K562 (cell line): ENCODE data around the gene GEN1. TPM values are rescaled to one million over a fixed set of nuclear protein-coding genes. Genes with fewer than 3 reads are reported as not detected.

ENCODE experiments used
- ATAC-seq: fragments of 200-7000 bp; cut with Tn5 transposase; 3 replicates; pipeline ENCODE4 v1.9.1; 2020; ENCODE audit warnings: moderate library complexity
- BruUV-seq: library from RNA; stranded (reverse); fragments of 400-500 nt; replicated peaks from 2 replicates; lab custom pipeline; 2021; lab: Mats Ljungman, UMichigan
- CTCF ChIA-PET: fragments of 300-600 bp; formaldehyde crosslinking; extraction: SDS; loops from one replicate; lab custom pipeline; 2021; ENCODE audit warnings: low intra/inter-chr PET ratio; lab: Yijun Ruan, JAX
- POLR2A ChIA-PET: fragments of 300-600, 350-650 bp; sonication (Branson Sonifier 250); formaldehyde crosslinking; extraction: SDS; loops from one replicate; lab custom pipeline; 2021; ENCODE audit warnings: antibody characterized with exemption, inconsistent platforms; lab: Yijun Ruan, JAX
- DNase-seq, 4 experiments: peaks; one replicate each; pipeline versions ENCODE4 v3.0.0 to v3.0.0-alpha.2; 2011 to 2018; ENCODE audit warnings: low spot score in 3 of 4, mixed read lengths in 3 of 4; ENCODE audit errors: extremely low read depth in 1 of 4
- FAIRE-seq: peaks from 2 replicates; lab custom pipeline; 2011; peaks lifted over from hg19 to GRCh38; lab: Jason Lieb, UNC
- H2AFZ ChIP-seq: 2 replicates; pipeline ENCODE4 v1.6.0; 2011; ENCODE audit warnings: low read depth, low read length, control low read depth, inconsistent platforms
- H3K27ac ChIP-seq: fragments of 200-600 bp; 3 replicates; pipeline ENCODE4 v1.8.0; 2011; ENCODE audit warnings: low read depth, mild to moderate bottlenecking, control low read depth, inconsistent platforms, low read length, moderate library complexity, mixed read lengths; ENCODE audit errors: extremely low read depth
- H3K27me3 ChIP-seq, 2 experiments: fragments of 300-600 bp in 1 of 2; 2 replicates in 1 of 2; 3 replicates in 1 of 2; pipeline versions ENCODE4 v1.6.0 to v1.8.0; 2011; ENCODE audit warnings: inconsistent platforms in 2 of 2, low read length in 2 of 2, mild to moderate bottlenecking in 1 of 2, mixed read lengths in 1 of 2, moderate library complexity in 1 of 2; ENCODE audit not compliant: control insufficient read depth in 2 of 2, insufficient read depth in 2 of 2
- H3K36me3 ChIP-seq: fragments of 300-600 bp; 3 replicates; pipeline ENCODE4 v1.8.0; 2011; ENCODE audit warnings: mild to moderate bottlenecking, low read length, inconsistent platforms; ENCODE audit not compliant: control insufficient read depth, insufficient read depth
- H3K4me1 ChIP-seq, 2 experiments: fragments of 200-600 bp in 1 of 2; replicated peaks in 1 of 2; 2 replicates in 1 of 2; 3 replicates in 1 of 2; pipeline versions ENCODE4 v1.5.1 to v1.8.0; 2011; ENCODE audit warnings: inconsistent platforms in 2 of 2, low read length in 2 of 2, mild to moderate bottlenecking in 1 of 2, mixed read lengths in 1 of 2, moderate library complexity in 1 of 2; ENCODE audit not compliant: control insufficient read depth in 2 of 2, insufficient read depth in 2 of 2
- H3K4me2 ChIP-seq: 2 replicates; pipeline ENCODE4 v1.6.1; 2011; ENCODE audit warnings: low read length, control low read depth, inconsistent platforms, mixed read lengths; ENCODE audit not compliant: insufficient read depth
- H3K4me3 ChIP-seq: fragments of 200-600 bp; sonication (generic), shearing (Covaris generic); 2 replicates; pipeline ENCODE4 v1.5.1; 2016; ENCODE audit warnings: control low read depth, inconsistent platforms
- H3K79me2 ChIP-seq: fragments of 200-600 bp; 3 replicates; pipeline ENCODE4 v1.8.0; 2011; ENCODE audit warnings: low read length, inconsistent platforms; ENCODE audit not compliant: control insufficient read depth, insufficient read depth
- H3K9ac ChIP-seq, 2 experiments: 2 replicates each; pipeline versions ENCODE4 v1.6.0 to v1.6.1; 2011; ENCODE audit warnings: low read depth in 2 of 2, low read length in 2 of 2, control low read depth in 1 of 2, inconsistent platforms in 1 of 2, mild to moderate bottlenecking in 1 of 2, mixed read lengths in 1 of 2; ENCODE audit not compliant: insufficient read depth in 1 of 2
- H3K9me1 ChIP-seq: one replicate; pipeline ENCODE4 v1.6.0; 2011; ENCODE audit warnings: inconsistent platforms, mild to moderate bottlenecking, low read length, moderate library complexity; ENCODE audit not compliant: control insufficient read depth, insufficient read depth
- H3K9me3 ChIP-seq: replicated peaks from 2 replicates; pipeline ENCODE4 v1.5.1; 2011; ENCODE audit warnings: low read depth, low read length, inconsistent platforms; ENCODE audit not compliant: control insufficient read depth, insufficient read depth
- H4K20me1 ChIP-seq: replicated peaks from 2 replicates; pipeline ENCODE4 v1.6.1; 2011; ENCODE audit warnings: low read length, inconsistent platforms, mixed read lengths; ENCODE audit not compliant: control insufficient read depth, insufficient read depth
- ASH1L ChIP-seq: fragments of 450-650 bp; IDR thresholded peaks from 2 replicates; pipeline ENCODE4 v1.6.1; 2018; ENCODE audit warnings: borderline replicate concordance, mild to moderate bottlenecking, low read depth; ENCODE audit not compliant: partially characterized antibody
- E2F8 ChIP-seq: fragments of 450-650 bp; IDR thresholded peaks from 2 replicates; pipeline ENCODE4 v1.7.1; 2018; ENCODE audit warnings: mild to moderate bottlenecking, low read depth; ENCODE audit not compliant: partially characterized antibody
- ETV1 ChIP-seq: fragments of 450-650 bp; conservative IDR thresholded peaks from 2 replicates; pipeline ENCODE4 v1.6.1; 2016; ENCODE audit warnings: missing genetic modification characterization, control low read depth, low read depth, missing compliant biosample characterization
- FOXA3 ChIP-seq, 2 experiments: fragments of 450-650 bp in 1 of 2; sonication (generic) in 1 of 2; formaldehyde crosslinking; IDR thresholded peaks in 1 of 2; conservative IDR thresholded peaks in 1 of 2; 2 replicates each; pipeline versions ENCODE4 v1.4.0 to v1.8.0; 2020 to 2022; ENCODE audit warnings: mild to moderate bottlenecking in 2 of 2, missing genetic modification reagents in 1 of 2
- MECOM ChIP-seq: fragments of 250-450 bp; sonication (Bioruptor Pico); IDR thresholded peaks from 2 replicates; pipeline ENCODE4 v1.8.0; 2022; ENCODE audit warnings: inconsistent platforms
- ZZZ3 ChIP-seq: fragments of 450-650 bp; IDR thresholded peaks from 2 replicates; pipeline ENCODE4 v1.6.1; 2016; ENCODE audit warnings: antibody characterized with exemption, mild to moderate bottlenecking, moderate library complexity
- WGBS: fragments of 100-300 bp; shearing (Covaris generic); methylation state at CpG from one replicate; pipeline ENCODE4 v1.1.6; 2016; ENCODE audit warnings: low coverage, mixed read lengths; ENCODE audit not compliant: insufficient coverage; ENCODE audit errors: missing lambda C conversion rate; 5-methylcytosine and 5-hydroxymethylcytosine counted together
- in situ Hi-C: fragments of 300-500 bp; cut with MboI; formaldehyde crosslinking; loops from 4 replicates; pipeline ENCODE4 v1.15.0; 2018; ENCODE audit warnings: inconsistent platforms, mixed read lengths
- intact Hi-C: fragments of 100-400 bp; cut with micrococcal nuclease; formaldehyde crosslinking; loops from 2 replicates; pipeline ENCODE4 v1.14.2; 2022
- polyA plus RNA-seq, 8 experiments: library from polyadenylated mRNA; depleted of rRNA in 4 of 8; stranded (reverse) in 5 of 8; unstranded in 3 of 8; fragments of >200 nt; fragmentation: Nextera tagmentation in 2 of 8; fragmentation: Illumina TruSeq in 1 of 8; extraction: Ambion mirVana in 2 of 8; extraction: Trizol in 1 of 8; gene quantifications; 2 replicates each; pipeline versions ENCODE4 v1.2.1 to v1.2.3, GENCODE V29; 2011 to 2014; ENCODE audit warnings: inconsistent platforms in 1 of 8, missing spikeins in 1 of 8
- total RNA-seq, 7 experiments: library from RNA; depleted of rRNA in 6 of 7; stranded (reverse); fragments of >200 nt in 6 of 7; fragmentation: Illumina TruSeq in 2 of 7; extraction: Trizol in 2 of 7; gene quantifications; 2 replicates each; pipeline versions ENCODE4 v1.2.1 to v1.2.3, GENCODE V29; 2011 to 2021; ENCODE audit warnings: low replicate concordance in 1 of 7

GEN1 gene
- total and polyA plus RNA-seq, 9 of the 15 experiments (the other 6 are each of a cell fraction or from before 2014, with no cell fraction given): 8.6 to 39.7 (median 24.5) TPM

GRCh38 chr2:17733599-17733998 lies 20.3 kb upstream of the GEN1 start:
- H3K36me3 ChIP-seq: peaks cover 90% of the 10 kb centered on the region
- FAIRE-seq: peak; percentile 37
- H3K9me1 ChIP-seq: no peaks in the 10 kb centered on the region
- in situ Hi-C loops: no loop called here
- H2AFZ ChIP-seq: no peak overlapping the region
- POLR2A ChIA-PET: interaction anchor here (1.0 to 1.2 kb wide), 2 partner anchors 14 to 18 kb away, joined by 3 read pairs; no protein-coding TSS in a partner anchor
- no peaks in the 10 kb centered on the region for H3K79me2 ChIP-seq
- CTCF ChIA-PET: no interaction called here
- no peaks in the 10 kb centered on the region for H3K4me1 ChIP-seq
- no peak overlapping the region for H3K27ac ChIP-seq
- no peak overlapping the region for H3K4me3 ChIP-seq
- WGBS: 74% methylated on average over 1 of the region's 1 CpG
- H3K27me3 ChIP-seq: no peaks in the 10 kb centered on the region
- ATAC-seq: peak; percentile 29; the same call in 2 of the 3 replicates
- no peak for DNase-seq
- intact Hi-C loops: no loop called here
- H3K9me3 ChIP-seq: no peaks in the 10 kb centered on the region
- no peak overlapping the region for H3K9ac ChIP-seq
- BruUV-seq: no TSS peak
- TF ChIP-seq ZZZ3: no peak
- no peak for TF ChIP-seq MECOM
- TF ChIP-seq ETV1 (tag): no peak
- TF ChIP-seq FOXA3 (CRISPR knock-in tag; conservative IDR thresholded peaks at IDR 0.05 in 1 of 2, IDR thresholded peaks at IDR 0.05 in 1 of 2): no peak
- no peak for TF ChIP-seq E2F8
- no peak for TF ChIP-seq ASH1L
- TF ChIP-seq, all 486 proteins: peak for 0
- no peak overlapping the region for H3K4me2 ChIP-seq
- no peaks in the 10 kb centered on the region for H4K20me1 ChIP-seq
